ENCODE results near the gene KLHL10. TPM values are rescaled to one million over a fixed set of nuclear protein-coding genes. Genes with fewer than 3 reads are reported as not detected.

The KLHL10 gene
- total RNA-seq (not detected), total RNA-seq (0 to 0.29 (median 0) reads per million in 172 experiments)
- not detected for polyA plus RNA-seq (2013, experiment 1 of 2)
- not detected for polyA plus RNA-seq (2013, experiment 2 of 2)

GRCh38 chr17:41837761-41838538, at the start of gene KLHL10:
TSS of gene KLHL10 (plus strand) at chr17:41837825. CDS start at chr17:41837933, 108 bp downstream.
- Mint-ChIP-seq H3K27me3 (no peaks in the 10 kb centered on the region), H3K36me3 (ENCODE audit: low read depth) (peaks cover 12% of the 10 kb centered on the region), H3K9me3 (no peaks in the 10 kb centered on the region), H3K27ac (peak within 1 kb of the TSS; percentile 49), H3K4me1 (ENCODE audit: low read depth) (peaks cover 19% of the 10 kb centered on the region), H3K4me3 (peak within 1 kb of the TSS; percentile 88)
- CTCF ChIA-PET: no interaction called here
- Histone ChIP-seq H3K4me1 (ENCODE audit: insufficient read depth, low read length) (peaks cover 17% of the 10 kb centered on the region), H3K27me3 (ENCODE audit: control insufficient read depth in 1 of 2, insufficient read depth in 2 of 2, low read length in 2 of 2) (no peaks in the 10 kb centered on the region), H3K27ac (ENCODE audit: low read depth in 1 of 2, low read length in 2 of 2) (no peak within 1 kb of the TSS), H3K9me3 (ENCODE audit: control insufficient read depth in 1 of 2, insufficient read depth in 1 of 2, low read length in 2 of 2) (no peaks in the 10 kb centered on the region), H3K36me3 (ENCODE audit: insufficient read depth, low read length) (no peaks in the 10 kb centered on the region), H3K4me3 (ENCODE audit: low read length) (peak within 1 kb of the TSS; percentile 69)
- DNase-seq (no peak), ATAC-seq (ENCODE audit: poor library complexity) (no peak)
- POLR2A ChIA-PET: no interaction called here
- TF ChIP-seq CTCF (IDR thresholded peaks at IDR 0.05): no peak
- intact Hi-C loops (cut with DNase I, micrococcal nuclease): no loop called here

GRCh38 chr17:41792845-41793783, 44.5 kb upstream of the KLHL10 start:
- Histone ChIP-seq H3K9me3 (ENCODE audit: control insufficient read depth in 1 of 2, insufficient read depth in 1 of 2, low read length in 2 of 2) (no peaks in the 10 kb centered on the region), H3K4me1 (ENCODE audit: insufficient read depth, low read length) (no peaks in the 10 kb centered on the region), H3K36me3 (ENCODE audit: insufficient read depth, low read length) (no peaks in the 10 kb centered on the region), H3K27me3 (ENCODE audit: control insufficient read depth in 1 of 2, insufficient read depth in 2 of 2, low read length in 2 of 2) (no peaks in the 10 kb centered on the region), H3K27ac (ENCODE audit: low read depth in 1 of 2, low read length in 2 of 2) (no peak overlapping the region), H3K4me3 (ENCODE audit: low read length) (no peak overlapping the region)
- H3K36me3 Mint-ChIP-seq (ENCODE audit: low read depth): no peaks in the 10 kb centered on the region
- DNase-seq: peak in 1 of 14 experiments; percentile 27
- H3K9me3 Mint-ChIP-seq: no peaks in the 10 kb centered on the region
- no peaks in the 10 kb centered on the region for H3K27me3 Mint-ChIP-seq
- no peak overlapping the region for H3K27ac Mint-ChIP-seq
- ChIA-PET CTCF (no interaction called here), POLR2A (no interaction called here)
- H3K4me1 Mint-ChIP-seq (ENCODE audit: low read depth): peaks cover 20% of the 10 kb centered on the region
- no peak for TF ChIP-seq CTCF (IDR thresholded peaks at IDR 0.05)
- intact Hi-C loops (cut with DNase I, micrococcal nuclease): no loop called here
- ATAC-seq (ENCODE audit: poor library complexity): no peak
- H3K4me3 Mint-ChIP-seq: no peak overlapping the region

GRCh38 chr17:41793784-41794539, 43.7 kb upstream of the KLHL10 start:
- Histone ChIP-seq H3K4me1 (ENCODE audit: insufficient read depth, low read length) (no peaks in the 10 kb centered on the region), H3K27ac (ENCODE audit: low read depth in 1 of 2, low read length in 2 of 2) (no peak overlapping the region), H3K4me3 (ENCODE audit: low read length) (no peak overlapping the region), H3K9me3 (ENCODE audit: control insufficient read depth in 1 of 2, insufficient read depth in 1 of 2, low read length in 2 of 2) (no peaks in the 10 kb centered on the region), H3K36me3 (ENCODE audit: insufficient read depth, low read length) (no peaks in the 10 kb centered on the region), H3K27me3 (ENCODE audit: control insufficient read depth in 1 of 2, insufficient read depth in 2 of 2, low read length in 2 of 2) (no peaks in the 10 kb centered on the region)
- intact Hi-C loops (cut with DNase I, micrococcal nuclease): no loop called here
- peaks cover 12% of the 10 kb centered on the region for H3K4me1 Mint-ChIP-seq (ENCODE audit: low read depth)
- ATAC-seq (ENCODE audit: poor library complexity) (no peak), DNase-seq (no peak)
- H3K9me3 Mint-ChIP-seq: no peaks in the 10 kb centered on the region
- no peak for TF ChIP-seq CTCF (IDR thresholded peaks at IDR 0.05)
- no peak overlapping the region for H3K4me3 Mint-ChIP-seq
- ChIA-PET POLR2A (interaction anchor here (0.5 to 1.3 kb wide), 2 partner anchors 17 to 51 kb away, joined by 3 read pairs; partner anchors contain the start of gene P3H4), CTCF (no interaction called here)
- no peak overlapping the region for H3K27ac Mint-ChIP-seq
- no peaks in the 10 kb centered on the region for H3K27me3 Mint-ChIP-seq
- no peaks in the 10 kb centered on the region for H3K36me3 Mint-ChIP-seq (ENCODE audit: low read depth)

Data from CD4-positive, alpha-beta T cell (primary cell).